Osteoblast (primary cell): ENCODE measurements around the gene CMTM3. TPM values are rescaled to one million over a fixed set of nuclear protein-coding genes. Genes with fewer than 3 reads are reported as not detected.

Experiments
- DNase-seq: peaks from one replicate; pipeline ENCODE4 v3.0.0; 2011; ENCODE audit warnings: low spot score, mixed read lengths; ENCODE audit not compliant: insufficient read length; ENCODE audit errors: missing footprints
- H2AFZ ChIP-seq: 2 replicates; pipeline ENCODE4 v1.6.0; 2011; ENCODE audit warnings: mild to moderate bottlenecking, low read length
- H3K27ac ChIP-seq: 2 replicates; pipeline ENCODE4 v1.5.1; 2011; ENCODE audit warnings: mild to moderate bottlenecking, low read depth, low read length, moderate library complexity
- H3K27me3 ChIP-seq: 2 replicates; pipeline ENCODE4 v1.6.0; 2012; ENCODE audit warnings: mild to moderate bottlenecking, control low read depth, inconsistent platforms, low read length, moderate library complexity; ENCODE audit not compliant: insufficient read depth
- H3K36me3 ChIP-seq: 2 replicates; pipeline ENCODE4 v1.5.1; 2011; ENCODE audit warnings: mild to moderate bottlenecking, low read length, control low read depth, moderate library complexity; ENCODE audit not compliant: insufficient read depth
- H3K4me1 ChIP-seq: 2 replicates; pipeline ENCODE4 v1.5.1; 2011; ENCODE audit warnings: mild to moderate bottlenecking, low read length, control low read depth, moderate library complexity; ENCODE audit not compliant: insufficient read depth
- H3K4me2 ChIP-seq: 2 replicates; pipeline ENCODE4 v1.6.0; 2011; ENCODE audit warnings: mild to moderate bottlenecking, low read length; ENCODE audit not compliant: insufficient read depth
- H3K4me3 ChIP-seq: fragments of 200-600 bp; sonication (generic); 3 replicates; pipeline ENCODE4 v1.5.1; 2012; ENCODE audit warnings: mild to moderate bottlenecking, low read length, inconsistent platforms; ENCODE audit not compliant: insufficient read depth
- H3K79me2 ChIP-seq: 2 replicates; pipeline ENCODE4 v1.6.0; 2012; ENCODE audit warnings: mild to moderate bottlenecking, low read length, control low read depth, inconsistent platforms; ENCODE audit not compliant: insufficient read depth
- H3K9me3 ChIP-seq: 2 replicates; pipeline ENCODE4 v1.5.1; 2011; ENCODE audit warnings: low read depth, low read length, control low read depth
- H4K20me1 ChIP-seq: 2 replicates; pipeline ENCODE4 v1.6.0; 2012; ENCODE audit warnings: mild to moderate bottlenecking, low read length, control low read depth; ENCODE audit not compliant: insufficient read depth
- total RNA-seq: library from RNA; depleted of rRNA; stranded (reverse); fragments of >200 nt; gene quantifications from 2 replicates; pipeline ENCODE4 v1.2.3, GENCODE V29; 2012
- TF ChIP-seq, protein P1 (sequence below): IDR thresholded peaks from 2 replicates; pipeline ENCODE4 v1.5.1; 2011; ENCODE audit warnings: mild to moderate bottlenecking, low read depth, low read length, moderate library complexity; ENCODE audit errors: extremely low read depth

CMTM3 gene
- total RNA-seq, 1 donor: 24.6 TPM

DNA sequence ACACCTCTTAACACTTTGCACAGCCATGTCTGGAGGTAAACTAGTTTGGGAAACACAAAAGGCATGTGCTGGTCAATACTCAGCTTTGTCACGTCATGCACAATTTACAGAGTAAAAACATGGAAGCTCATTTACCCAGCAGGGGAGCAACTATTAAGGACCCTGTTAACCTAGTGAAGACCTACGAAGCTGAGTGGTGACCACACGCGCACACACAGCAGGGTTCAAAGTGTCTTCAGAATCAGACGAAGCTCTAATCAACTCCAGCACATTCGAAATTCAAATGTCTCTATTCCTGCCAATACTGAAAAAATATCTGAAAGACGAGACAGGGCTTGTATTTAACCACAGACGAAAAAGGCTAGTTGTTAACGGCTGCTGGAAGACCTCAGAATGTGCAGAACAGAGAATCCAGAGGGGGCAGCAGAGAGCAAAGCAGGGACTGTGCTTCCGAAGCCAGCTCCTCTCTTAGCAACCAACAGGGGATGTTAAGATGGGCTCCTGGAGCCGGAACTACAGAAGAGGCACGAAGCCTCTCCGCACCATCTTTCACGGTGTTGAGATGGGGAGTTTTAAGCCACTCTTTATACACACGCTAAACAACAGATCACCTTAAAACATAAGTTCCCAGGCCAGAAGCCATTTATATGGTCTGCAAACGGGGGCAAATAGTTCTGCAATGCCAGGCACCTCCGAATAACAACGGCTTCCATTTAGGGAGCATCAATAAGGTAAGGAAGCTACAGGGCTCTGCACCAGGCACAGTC, 46.4 kb downstream of the CMTM3 start:
- TF ChIP-seq, protein P1, sequence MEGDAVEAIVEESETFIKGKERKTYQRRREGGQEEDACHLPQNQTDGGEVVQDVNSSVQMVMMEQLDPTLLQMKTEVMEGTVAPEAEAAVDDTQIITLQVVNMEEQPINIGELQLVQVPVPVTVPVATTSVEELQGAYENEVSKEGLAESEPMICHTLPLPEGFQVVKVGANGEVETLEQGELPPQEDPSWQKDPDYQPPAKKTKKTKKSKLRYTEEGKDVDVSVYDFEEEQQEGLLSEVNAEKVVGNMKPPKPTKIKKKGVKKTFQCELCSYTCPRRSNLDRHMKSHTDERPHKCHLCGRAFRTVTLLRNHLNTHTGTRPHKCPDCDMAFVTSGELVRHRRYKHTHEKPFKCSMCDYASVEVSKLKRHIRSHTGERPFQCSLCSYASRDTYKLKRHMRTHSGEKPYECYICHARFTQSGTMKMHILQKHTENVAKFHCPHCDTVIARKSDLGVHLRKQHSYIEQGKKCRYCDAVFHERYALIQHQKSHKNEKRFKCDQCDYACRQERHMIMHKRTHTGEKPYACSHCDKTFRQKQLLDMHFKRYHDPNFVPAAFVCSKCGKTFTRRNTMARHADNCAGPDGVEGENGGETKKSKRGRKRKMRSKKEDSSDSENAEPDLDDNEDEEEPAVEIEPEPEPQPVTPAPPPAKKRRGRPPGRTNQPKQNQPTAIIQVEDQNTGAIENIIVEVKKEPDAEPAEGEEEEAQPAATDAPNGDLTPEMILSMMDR: peak; percentile 97
- no peaks in the 10 kb centered on the region for H3K36me3 ChIP-seq
- no peaks in the 10 kb centered on the region for H3K79me2 ChIP-seq
- peaks cover 34% of the 10 kb centered on the region for H3K4me1 ChIP-seq
- H4K20me1 ChIP-seq: no peaks in the 10 kb centered on the region
- H3K4me2 ChIP-seq: peak overlapping the region; percentile 60
- peak overlapping the region; percentile 40 for H2AFZ ChIP-seq
- no peaks in the 10 kb centered on the region for H3K27me3 ChIP-seq
- DNase-seq: peak; percentile 86
- H3K27ac ChIP-seq: no peak overlapping the region
- peak overlapping the region; percentile 53 for H3K4me3 ChIP-seq
- no peaks in the 10 kb centered on the region for H3K9me3 ChIP-seq

DNA sequence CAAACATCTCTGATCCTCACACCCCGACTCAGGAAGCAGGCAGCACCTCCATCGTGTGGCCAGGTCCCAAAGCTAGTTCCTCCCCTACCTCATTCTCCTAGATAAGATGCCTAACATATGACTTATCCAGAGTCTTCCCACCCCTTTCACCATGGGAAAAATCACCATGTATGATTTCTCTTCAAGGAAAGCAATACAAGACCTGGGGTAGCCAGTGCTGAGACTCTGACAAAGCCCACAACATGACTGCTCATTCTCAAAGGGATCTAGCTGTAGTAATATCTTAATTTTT, 46.9 kb downstream of the CMTM3 start:
- H3K27me3 ChIP-seq: no peaks in the 10 kb centered on the region
- no peaks in the 10 kb centered on the region for H3K9me3 ChIP-seq
- DNase-seq: no peak
- no peaks in the 10 kb centered on the region for H3K79me2 ChIP-seq
- H4K20me1 ChIP-seq: no peaks in the 10 kb centered on the region
- H3K27ac ChIP-seq: no peak overlapping the region
- H3K4me3 ChIP-seq: peak overlapping the region; percentile 53
- H3K36me3 ChIP-seq: no peaks in the 10 kb centered on the region
- peak overlapping the region; percentile 60 for H3K4me2 ChIP-seq
- peaks cover 38% of the 10 kb centered on the region for H3K4me1 ChIP-seq
- TF ChIP-seq, protein P1: no peak
- peak overlapping the region; percentile 40 for H2AFZ ChIP-seq

DNA sequence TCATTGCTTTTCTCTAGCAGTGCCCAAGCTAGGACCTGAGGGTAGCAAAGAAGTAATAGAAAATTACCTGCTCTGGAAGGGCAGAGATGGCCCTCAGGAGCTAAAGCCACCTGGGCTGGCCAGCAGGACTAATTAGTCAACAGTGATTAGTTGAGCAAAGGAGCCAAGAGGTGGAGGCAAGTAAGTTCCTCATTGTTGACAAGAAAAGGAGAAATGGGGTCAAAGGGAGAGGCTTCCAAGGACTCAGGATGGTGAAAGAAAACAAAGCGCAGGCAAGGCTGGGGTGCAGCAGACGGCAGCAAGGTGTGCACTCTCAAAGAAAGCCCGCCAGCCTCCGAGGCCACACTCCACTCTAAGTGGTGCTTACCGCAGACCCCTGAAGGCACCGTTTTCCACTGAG, 47.5 kb downstream of the CMTM3 start:
- TF ChIP-seq, protein P1: no peak
- no peak overlapping the region for H3K4me3 ChIP-seq
- no peak overlapping the region for H2AFZ ChIP-seq
- no peaks in the 10 kb centered on the region for H3K79me2 ChIP-seq
- no peaks in the 10 kb centered on the region for H3K9me3 ChIP-seq
- H3K36me3 ChIP-seq: no peaks in the 10 kb centered on the region
- peaks cover 41% of the 10 kb centered on the region for H3K4me1 ChIP-seq
- H3K4me2 ChIP-seq: no peak overlapping the region
- DNase-seq: no peak
- no peaks in the 10 kb centered on the region for H4K20me1 ChIP-seq
- no peaks in the 10 kb centered on the region for H3K27me3 ChIP-seq
- no peak overlapping the region for H3K27ac ChIP-seq

DNA sequence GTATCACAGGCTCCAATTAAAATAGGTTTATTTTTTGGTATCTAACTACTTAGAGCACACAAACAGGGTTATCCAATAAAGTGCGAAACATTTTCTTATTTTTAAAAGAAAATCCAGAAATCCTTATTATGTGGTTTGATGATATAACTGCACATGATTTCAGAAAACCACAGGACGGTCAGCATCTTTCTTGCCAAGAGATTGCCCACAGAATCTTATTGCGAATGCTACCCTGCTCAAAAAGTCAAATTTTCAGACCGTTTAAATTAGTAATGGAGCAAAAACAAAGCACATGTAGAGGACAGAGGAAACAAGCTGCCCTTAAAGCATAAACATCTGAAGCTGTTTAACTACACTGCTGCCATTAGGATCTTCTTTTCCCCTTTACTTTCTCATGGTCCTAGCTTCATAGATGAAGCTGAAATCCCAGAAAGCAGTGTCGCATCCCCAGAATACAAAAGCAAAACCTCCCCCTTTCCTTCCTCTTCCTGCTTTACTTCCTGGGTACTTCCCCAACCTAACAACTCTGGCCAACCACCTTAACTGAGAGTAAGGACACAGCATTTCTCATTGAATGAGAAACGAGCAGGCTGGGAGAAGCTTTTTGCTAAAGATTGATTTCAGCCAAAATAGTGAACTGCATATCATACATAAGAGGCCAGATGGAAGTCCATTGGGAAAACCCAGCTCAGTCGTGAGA, 48.3 kb downstream of the CMTM3 start:
- H4K20me1 ChIP-seq: no peaks in the 10 kb centered on the region
- TF ChIP-seq, protein P1: no peak
- H3K9me3 ChIP-seq: no peaks in the 10 kb centered on the region
- peaks cover 41% of the 10 kb centered on the region for H3K4me1 ChIP-seq
- no peaks in the 10 kb centered on the region for H3K27me3 ChIP-seq
- no peak for DNase-seq
- peak overlapping the region; percentile 49 for H3K27ac ChIP-seq
- H3K4me2 ChIP-seq: peak overlapping the region; percentile 18
- H3K36me3 ChIP-seq: no peaks in the 10 kb centered on the region
- H3K4me3 ChIP-seq: no peak overlapping the region
- H2AFZ ChIP-seq: no peak overlapping the region
- no peaks in the 10 kb centered on the region for H3K79me2 ChIP-seq
